Parathyroid adenoma (tissue), 2 donors: Measurements from ENCODE around the gene MUC5AC.
"Not testable (repeated sequence)": the region's sequence is repeated elsewhere in the genome, so short reads cannot be mapped to it uniquely, and the experiment has no call there.

Experiments
- H2AFZ ChIP-seq: fragments of 300-600 bp; sonication (generic); one replicate; pipeline ENCODE4 v1.7.0; 2017; ENCODE audit warnings: antibody characterized with exemption, mild to moderate bottlenecking
- H3K27ac ChIP-seq: fragments of 300-600 bp; sonication (generic); one replicate; pipeline ENCODE4 v1.7.0; 2017
- H3K27me3 ChIP-seq: fragments of 300-600 bp; sonication (generic); one replicate; pipeline ENCODE4 v1.7.0; 2017; ENCODE audit warnings: low read length; ENCODE audit not compliant: control insufficient read depth, insufficient read depth
- H3K36me3 ChIP-seq: fragments of 300-600 bp; sonication (generic); one replicate; pipeline ENCODE4 v1.7.0; 2017; ENCODE audit warnings: low read length; ENCODE audit not compliant: control insufficient read depth, insufficient read depth
- H3K4me1 ChIP-seq: fragments of 300-600 bp; sonication (generic); one replicate; pipeline ENCODE4 v1.7.0; 2017; ENCODE audit warnings: control low read depth
- H3K4me2 ChIP-seq: fragments of 300-600 bp; sonication (generic); one replicate; pipeline ENCODE4 v1.7.0; 2017; ENCODE audit warnings: low read length
- H3K4me3 ChIP-seq: fragments of 300-600 bp; sonication (generic); one replicate; pipeline ENCODE4 v1.7.0; 2017; ENCODE audit warnings: low read depth, low read length
- H3K79me2 ChIP-seq: fragments of 300-600 bp; sonication (generic); one replicate; pipeline ENCODE4 v1.7.0; 2017; ENCODE audit warnings: control low read depth
- H3K9ac ChIP-seq: fragments of 300-600 bp; sonication (generic); one replicate; pipeline ENCODE4 v1.7.0; 2017; ENCODE audit warnings: mild to moderate bottlenecking
- H3K9me3 ChIP-seq: fragments of 300-600 bp; sonication (generic); one replicate; pipeline ENCODE4 v1.7.0; 2017; ENCODE audit warnings: low read length; ENCODE audit not compliant: control insufficient read depth
- CTCF ChIP-seq: fragments of 300-600 bp; sonication (generic); IDR thresholded peaks from one replicate; pipeline ENCODE4 v1.7.0; 2017; ENCODE audit warnings: antibody characterized with exemption, mild to moderate bottlenecking
- donor health status: primary hyperparathyroidism.

Gene MUC5AC

DNA sequence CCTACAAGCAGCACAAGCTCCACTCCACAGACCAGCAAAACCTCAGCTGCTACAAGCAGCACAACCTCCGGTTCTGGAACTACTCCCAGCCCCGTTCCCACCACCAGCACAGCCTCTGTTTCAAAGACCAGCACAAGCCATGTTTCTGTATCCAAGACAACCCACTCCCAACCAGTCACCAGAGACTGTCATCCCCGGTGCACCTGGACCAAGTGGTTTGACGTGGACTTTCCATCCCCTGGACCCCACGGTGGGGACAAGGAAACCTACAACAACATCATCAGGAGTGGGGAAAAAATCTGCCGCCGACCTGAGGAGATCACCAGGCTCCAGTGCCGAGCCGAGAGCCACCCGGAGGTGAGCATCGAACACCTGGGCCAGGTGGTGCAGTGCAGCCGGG lies 32.1 kb downstream of the MUC5AC start:
- not testable (repeated sequence) for H3K36me3 ChIP-seq, H3K9me3 ChIP-seq, H3K4me2 ChIP-seq, H3K79me2 ChIP-seq, H3K4me3 ChIP-seq, H3K4me1 ChIP-seq, H3K27ac ChIP-seq, H3K27me3 ChIP-seq, H2AFZ ChIP-seq, H3K9ac ChIP-seq

- H3K79me2 ChIP-seq, H2AFZ ChIP-seq, H3K36me3 ChIP-seq, H3K4me1 ChIP-seq, H3K9ac ChIP-seq, H3K9me3 ChIP-seq, H3K27ac ChIP-seq, H3K4me3 ChIP-seq, H3K4me2 ChIP-seq, H3K27me3 ChIP-seq: not testable (repeated sequence)
Observed at GRCh38 chr11:1191786-1192470, 34.2 kb downstream of the MUC5AC start.

GRCh38 chr11:1192741-1193325 lies 35.1 kb downstream of the MUC5AC start:
- Histone ChIP-seq H3K27me3 (no peaks in the 10 kb centered on the region), H3K4me2 (no peak overlapping the region), H3K4me3 (no peak overlapping the region), H3K27ac (no peak overlapping the region), H3K9ac (no peak overlapping the region), H3K9me3 (no peaks in the 10 kb centered on the region), H3K36me3 (no peaks in the 10 kb centered on the region), H3K79me2 (no peaks in the 10 kb centered on the region), H2AFZ (no peak overlapping the region), H3K4me1 (no peaks in the 10 kb centered on the region)
- TF ChIP-seq CTCF = no peak

- Histone ChIP-seq H3K36me3 (no peaks in the 10 kb centered on the region), H3K9ac (no peak overlapping the region), H3K27ac (no peak overlapping the region), H3K4me1 (no peaks in the 10 kb centered on the region), H3K4me3 (no peak overlapping the region), H3K9me3 (no peaks in the 10 kb centered on the region), H3K4me2 (no peak overlapping the region), H3K79me2 (no peaks in the 10 kb centered on the region), H2AFZ (no peak overlapping the region), H3K27me3 (no peaks in the 10 kb centered on the region)
- no peak for TF ChIP-seq CTCF
Observed at GRCh38 chr11:1193326-1194230, 35.8 kb downstream of the MUC5AC start.

GRCh38 chr11:1194231-1194976 lies 36.7 kb downstream of the MUC5AC start:
- Histone ChIP-seq H3K4me1 (no peaks in the 10 kb centered on the region), H3K4me3 (no peak overlapping the region), H3K27me3 (no peaks in the 10 kb centered on the region), H3K9me3 (no peaks in the 10 kb centered on the region), H3K4me2 (no peak overlapping the region), H3K27ac (no peak overlapping the region), H2AFZ (no peak overlapping the region), H3K36me3 (no peaks in the 10 kb centered on the region), H3K79me2 (no peaks in the 10 kb centered on the region), H3K9ac (no peak overlapping the region)
- no peak for TF ChIP-seq CTCF
